A549 treated with DMSO at 1 μM for 4 hours (cell line): Measurements from ENCODE around the gene SOX9. TPM values are rescaled to one million over a fixed set of nuclear protein-coding genes. Genes with fewer than 3 reads are reported as not detected.

Source experiments
- total RNA-seq: library from RNA; stranded (reverse); fragments of 200-300 nt; extraction: Qiagen RNA extraction; gene quantifications from 5 replicates; pipeline ENCODE4 v1.2.3, GENCODE V29; 2022; ENCODE audit warnings: low read depth

The SOX9 gene
- 9.8 to 15.7 TPM (median 14.8 TPM) in 5 replicates for total RNA-seq

GRCh38 chr17:72120642-72121163 is at the start of gene SOX9:
Gene SOX9, plus strand, starts transcription at chr17:72121020. Its CDS starts 372 bp downstream, at chr17:72121392.

